D721Med (cell line): ENCODE results near the gene CTXND1.

ENCODE experiments used
- DNase-seq: peaks from one replicate; pipeline ENCODE4 v3.0.0; 2011; ENCODE audit warnings: low spot score; ENCODE audit not compliant: insufficient read length
- FAIRE-seq: peaks from 2 replicates; lab custom pipeline; 2011; peaks lifted over from hg19 to GRCh38; lab: Jason Lieb, UNC
- CTCF ChIP-seq: IDR thresholded peaks from 2 replicates; pipeline ENCODE4 v1.5.1; 2012; ENCODE audit warnings: mild to moderate bottlenecking, control low read depth; ENCODE audit not compliant: insufficient read depth; ENCODE audit errors: missing control alignments

Gene CTXND1

GRCh38 chr15:80170596-80170995, 81.4 kb downstream of the CTXND1 start:
- FAIRE-seq, result no peak
- no peak for DNase-seq
- TF ChIP-seq CTCF, result no peak

- FAIRE-seq (no peak), DNase-seq (no peak)
- no peak for TF ChIP-seq CTCF
These were observed 82.2 kb downstream of the CTXND1 start for GRCh38 chr15:80169768-80170357.

- TF ChIP-seq CTCF, result no peak
- FAIRE-seq (no peak), DNase-seq (no peak)
These were observed 83.6 kb downstream of the CTXND1 start for GRCh38 chr15:80168421-80168820.

- FAIRE-seq (no peak), DNase-seq (no peak)
- TF ChIP-seq CTCF, result no peak
These were observed 84.1 kb downstream of the CTXND1 start for GRCh38 chr15:80167936-80168335.

- FAIRE-seq (no peak), DNase-seq (no peak)
- TF ChIP-seq CTCF, result no peak
These were observed 88.1 kb downstream of the CTXND1 start for GRCh38 chr15:80163897-80164296.

- FAIRE-seq (no peak), DNase-seq (no peak)
- no peak for TF ChIP-seq CTCF
These were observed 88.8 kb downstream of the CTXND1 start for GRCh38 chr15:80163217-80163616.

- no peak for TF ChIP-seq CTCF
- FAIRE-seq (no peak), DNase-seq (no peak)
These were observed 89.9 kb downstream of the CTXND1 start for GRCh38 chr15:80162059-80162554.
